Astrocyte of the hippocampus (primary cell): ENCODE measurements around the gene KRTAP1-3.
A peak's percentile ranks its signal among the peaks of the same experiment; 100 is the strongest.
"Not testable (repeated sequence)": the region's sequence is repeated elsewhere in the genome, so short reads cannot be mapped to it uniquely, and the experiment has no call there.

Source experiments
- DNase-seq: peaks from one replicate; pipeline ENCODE4 v3.0.0; 2011; ENCODE audit warnings: low read depth, low spot score

KRTAP1-3 gene

GRCh38 chr17:41034346-41034935 lies at the start of gene KRTAP1-3:
Gene KRTAP1-3, minus strand, starts transcription at chr17:41034874. Its CDS starts 53 bp downstream, at chr17:41034821.
- DNase-seq: not testable (repeated sequence)

- DNase-seq: not testable (repeated sequence)
Observed at GRCh38 chr17:41084100-41084856, 49.6 kb upstream of the KRTAP1-3 start, which contains the start of gene KRTAP4-7. Gene KRTAP4-7, plus strand, starts transcription at chr17:41084150. Its CDS starts 57 bp downstream, at chr17:41084207.

- DNase-seq: not testable (repeated sequence)
Observed at GRCh38 chr17:41083427-41083826, 48.8 kb upstream of the KRTAP1-3 start.

GRCh38 chr17:41082626-41083025 lies 48.0 kb upstream of the KRTAP1-3 start:
- no peak for DNase-seq

GRCh38 chr17:41076788-41077187 lies 42.1 kb upstream of the KRTAP1-3 start:
- DNase-seq: no peak

GRCh38 chr17:41073676-41074075 lies 39.0 kb upstream of the KRTAP1-3 start:
- no peak for DNase-seq

GRCh38 chr17:41071606-41072360 lies 37.1 kb upstream of the KRTAP1-3 start:
- DNase-seq: no peak

GRCh38 chr17:41069031-41069430 lies 34.4 kb upstream of the KRTAP1-3 start:
- no peak for DNase-seq

- DNase-seq: no peak
Observed at GRCh38 chr17:41067281-41067680, 32.6 kb upstream of the KRTAP1-3 start.

GRCh38 chr17:41065829-41066624 lies 31.4 kb upstream of the KRTAP1-3 start, which contains the start of gene KRTAP2-4:
Gene KRTAP2-4, minus strand, starts transcription at chr17:41065879. Its CDS starts 34 bp downstream, at chr17:41065845.
- DNase-seq: peak; percentile 63

- not testable (repeated sequence) for DNase-seq
Observed at GRCh38 chr17:41065016-41065689, 30.5 kb upstream of the KRTAP1-3 start.

- no peak for DNase-seq
Observed at GRCh38 chr17:41064301-41064700, 29.6 kb upstream of the KRTAP1-3 start.

- DNase-seq: no peak
Observed at GRCh38 chr17:41063449-41063848, 28.8 kb upstream of the KRTAP1-3 start.

- peak; percentile 91 for DNase-seq
Observed at GRCh38 chr17:41061964-41062363, 27.3 kb upstream of the KRTAP1-3 start.

GRCh38 chr17:41060052-41060604 lies 25.5 kb upstream of the KRTAP1-3 start, which contains the start of gene KRTAP2-3:
Gene KRTAP2-3, minus strand, starts transcription at chr17:41060114. Its CDS starts 64 bp downstream, at chr17:41060050.
- DNase-seq: peak; percentile 94

GRCh38 chr17:41059276-41060051 lies 24.8 kb upstream of the KRTAP1-3 start:
- peak; percentile 85 for DNase-seq

GRCh38 chr17:41058741-41059140 lies 24.1 kb upstream of the KRTAP1-3 start:
- no peak for DNase-seq

- DNase-seq: no peak
Observed at GRCh38 chr17:41057547-41057946, 22.9 kb upstream of the KRTAP1-3 start.

GRCh38 chr17:41055130-41055529 lies 20.5 kb upstream of the KRTAP1-3 start, which contains the start of gene KRTAP2-2:
Gene KRTAP2-2, minus strand, starts transcription at chr17:41055230. Its CDS starts 19 bp downstream, at chr17:41055211.
- not testable (repeated sequence) for DNase-seq
